ENCODE measurements around the gene ARAP1. TPM values are rescaled to one million over a fixed set of nuclear protein-coding genes. Genes with fewer than 3 reads are reported as not detected.

ARAP1 gene
- total RNA-seq, 1 experiment from 2014 or later: 151 TPM

DNA sequence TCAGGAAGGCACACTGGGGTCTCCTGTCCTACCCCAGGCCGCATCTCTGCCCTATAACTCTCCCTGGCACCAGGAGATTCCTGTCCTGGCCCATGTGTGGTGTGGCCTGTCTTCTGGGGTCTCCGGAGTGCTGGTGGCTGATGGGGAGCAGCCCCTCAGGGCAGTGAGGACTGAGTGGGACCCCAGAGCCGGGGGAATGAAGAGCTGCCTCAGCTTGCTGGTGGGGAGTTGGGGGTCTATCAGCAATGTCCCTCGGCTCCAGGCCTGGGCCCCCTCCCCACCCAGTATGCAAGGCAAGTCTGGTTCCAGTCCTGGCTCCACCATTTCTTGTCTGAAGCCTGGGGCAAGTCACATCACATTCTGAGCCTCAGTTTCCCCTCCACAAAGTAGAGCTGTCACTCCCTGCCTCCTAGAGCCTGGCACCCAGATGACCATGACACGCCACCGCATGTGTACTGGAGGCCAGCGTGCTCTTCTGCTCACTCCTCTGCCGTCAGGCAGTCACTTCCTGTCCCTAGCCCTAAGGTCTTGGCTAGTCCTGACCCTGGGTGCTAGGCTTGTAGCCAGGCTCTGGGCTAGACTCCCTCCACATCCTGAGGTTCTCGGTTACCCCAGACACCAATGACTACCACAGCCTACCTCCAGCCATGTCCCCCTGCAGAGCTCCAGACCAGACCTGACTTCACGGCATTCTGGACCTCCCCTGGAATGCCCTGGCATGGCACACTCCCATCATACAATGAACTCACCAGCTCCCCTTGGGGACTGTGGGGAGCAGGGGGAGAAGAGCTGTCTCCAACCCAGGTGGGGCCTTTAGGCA, 12.8 kb downstream of the ARAP1 start:
- peaks cover 88% of the 10 kb centered on the region for H3K4me1 ChIP-seq (replicated peaks; ENCODE audit: insufficient read depth)
- no peak overlapping the region for H3K4me3 ChIP-seq
- no peak for DNase-seq
- no TSS peak for BruUV-seq (replicated peaks)
- peaks cover 73% of the 10 kb centered on the region for H3K79me2 ChIP-seq (ENCODE audit: low read depth)
- H3K36me3 ChIP-seq (ENCODE audit: low read depth): no peaks in the 10 kb centered on the region
- H3K4me2 ChIP-seq: no peak overlapping the region
- H4K20me1 ChIP-seq (ENCODE audit: insufficient read depth): no peaks in the 10 kb centered on the region
- H3K27me3 ChIP-seq (ENCODE audit: insufficient read depth, low read depth): no peaks in the 10 kb centered on the region
- POLR2A ChIA-PET (ENCODE audit: unreplicated experiment): no interaction called here
- no peaks in the 10 kb centered on the region for H3K9me2 ChIP-seq (ENCODE audit: insufficient read depth)
- intact Hi-C loops (cut with micrococcal nuclease; ENCODE audit: unreplicated experiment): no loop called here
- TF ChIP-seq, protein P1, sequence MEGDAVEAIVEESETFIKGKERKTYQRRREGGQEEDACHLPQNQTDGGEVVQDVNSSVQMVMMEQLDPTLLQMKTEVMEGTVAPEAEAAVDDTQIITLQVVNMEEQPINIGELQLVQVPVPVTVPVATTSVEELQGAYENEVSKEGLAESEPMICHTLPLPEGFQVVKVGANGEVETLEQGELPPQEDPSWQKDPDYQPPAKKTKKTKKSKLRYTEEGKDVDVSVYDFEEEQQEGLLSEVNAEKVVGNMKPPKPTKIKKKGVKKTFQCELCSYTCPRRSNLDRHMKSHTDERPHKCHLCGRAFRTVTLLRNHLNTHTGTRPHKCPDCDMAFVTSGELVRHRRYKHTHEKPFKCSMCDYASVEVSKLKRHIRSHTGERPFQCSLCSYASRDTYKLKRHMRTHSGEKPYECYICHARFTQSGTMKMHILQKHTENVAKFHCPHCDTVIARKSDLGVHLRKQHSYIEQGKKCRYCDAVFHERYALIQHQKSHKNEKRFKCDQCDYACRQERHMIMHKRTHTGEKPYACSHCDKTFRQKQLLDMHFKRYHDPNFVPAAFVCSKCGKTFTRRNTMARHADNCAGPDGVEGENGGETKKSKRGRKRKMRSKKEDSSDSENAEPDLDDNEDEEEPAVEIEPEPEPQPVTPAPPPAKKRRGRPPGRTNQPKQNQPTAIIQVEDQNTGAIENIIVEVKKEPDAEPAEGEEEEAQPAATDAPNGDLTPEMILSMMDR (conservative IDR thresholded peaks at IDR 0.05): no peak
- no peak for TF ChIP-seq EZH2 (IDR thresholded peaks at IDR 0.05; ENCODE audit: low read depth)
- H3K9me3 ChIP-seq (ENCODE audit: insufficient read depth, low read depth): no peaks in the 10 kb centered on the region
- peaks cover 65% of the 10 kb centered on the region for H3F3A ChIP-seq (ENCODE audit: insufficient read depth, low read depth)
- H2AFZ ChIP-seq: no peak overlapping the region
- CTCF ChIA-PET: no interaction called here
- H3K27ac ChIP-seq: no peak overlapping the region

DNA sequence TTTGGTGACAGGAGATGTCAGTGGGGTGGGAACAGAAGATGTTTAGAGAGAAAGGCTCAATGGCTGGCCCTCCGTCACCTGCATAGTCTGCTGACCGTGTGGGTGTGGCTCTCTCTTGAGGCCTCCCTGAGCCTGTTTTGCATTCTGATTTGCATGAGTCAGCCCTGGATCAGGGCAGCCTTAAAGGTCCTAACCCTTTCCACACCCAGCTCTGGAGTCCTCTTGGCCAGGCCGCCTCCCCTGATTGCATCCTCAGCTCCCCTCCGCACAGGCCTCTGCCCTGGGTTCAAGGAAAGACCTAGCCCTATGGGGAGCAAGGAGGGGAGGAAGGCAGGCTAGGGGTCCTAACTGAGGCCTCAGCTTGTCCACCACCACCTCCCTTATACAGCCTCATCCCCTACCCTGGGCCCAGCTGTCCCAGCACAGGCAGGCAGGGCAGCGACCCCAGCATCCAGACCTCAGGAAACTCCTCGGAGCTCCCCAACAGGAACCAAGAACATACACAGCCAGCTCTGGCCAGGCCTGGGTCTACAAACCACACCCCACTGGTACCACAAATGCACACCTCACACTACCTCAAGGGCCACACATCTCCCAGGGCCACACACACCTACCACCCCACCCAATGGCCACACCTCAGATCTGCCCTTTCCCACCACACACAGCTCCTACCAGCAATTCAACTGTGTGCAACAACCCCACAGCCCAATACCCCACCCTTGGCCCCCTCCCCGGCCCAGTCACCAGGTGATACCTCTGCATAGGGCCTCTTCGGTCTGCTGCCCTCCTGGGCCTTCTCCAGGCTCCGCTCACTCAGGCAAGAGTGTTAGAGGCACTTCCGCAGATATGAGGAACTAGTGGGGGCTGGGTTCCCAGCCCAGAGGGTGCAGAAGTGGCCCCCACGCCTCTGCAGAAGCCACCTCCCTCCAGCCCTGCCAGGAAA, 13.7 kb downstream of the ARAP1 start:
- H3K4me1 ChIP-seq (replicated peaks; ENCODE audit: insufficient read depth): peaks cover 86% of the 10 kb centered on the region
- no peaks in the 10 kb centered on the region for H4K20me1 ChIP-seq (ENCODE audit: insufficient read depth)
- H2AFZ ChIP-seq: no peak overlapping the region
- CTCF ChIA-PET: no interaction called here
- DNase-seq: peak; percentile 37 to 54
- BruUV-seq (replicated peaks): no TSS peak
- H3K79me2 ChIP-seq (ENCODE audit: low read depth): peaks cover 68% of the 10 kb centered on the region
- no peak overlapping the region for H3K4me3 ChIP-seq
- H3K9me2 ChIP-seq (ENCODE audit: insufficient read depth): no peaks in the 10 kb centered on the region
- peaks cover 65% of the 10 kb centered on the region for H3F3A ChIP-seq (ENCODE audit: insufficient read depth, low read depth)
- TF ChIP-seq, protein P1 (conservative IDR thresholded peaks at IDR 0.05): no peak
- TF ChIP-seq EZH2 (IDR thresholded peaks at IDR 0.05; ENCODE audit: low read depth): no peak
- no peaks in the 10 kb centered on the region for H3K36me3 ChIP-seq (ENCODE audit: low read depth)
- H3K27ac ChIP-seq: peak overlapping the region; percentile 91; the same call in 1 of the 2 replicates
- no peak overlapping the region for H3K4me2 ChIP-seq
- POLR2A ChIA-PET (ENCODE audit: unreplicated experiment): no interaction called here
- no peaks in the 10 kb centered on the region for H3K9me3 ChIP-seq (ENCODE audit: insufficient read depth, low read depth)
- H3K27me3 ChIP-seq (ENCODE audit: insufficient read depth, low read depth): no peaks in the 10 kb centered on the region
- intact Hi-C loops (cut with micrococcal nuclease; ENCODE audit: unreplicated experiment): no loop called here

DNA sequence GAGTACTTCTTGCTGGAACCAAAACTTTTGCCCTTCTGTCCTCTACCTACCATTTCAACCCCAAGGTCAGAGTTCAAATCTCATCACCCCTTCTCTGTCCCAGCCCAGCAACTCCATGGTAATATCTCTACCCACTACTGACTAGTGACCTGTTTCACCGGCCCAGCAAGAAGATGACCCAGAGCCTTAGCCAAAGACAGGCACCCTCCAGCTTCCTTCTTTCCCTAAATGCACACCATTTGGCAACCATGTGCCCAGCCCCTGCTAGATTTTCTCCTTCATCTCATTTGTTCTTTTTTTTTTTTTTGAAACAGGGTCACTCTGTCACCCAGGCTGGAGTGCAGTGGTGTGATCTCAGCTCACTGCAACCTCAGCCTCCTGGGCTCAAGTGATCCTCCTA, 14.9 kb downstream of the ARAP1 start:
- no peaks in the 10 kb centered on the region for H3K36me3 ChIP-seq (ENCODE audit: low read depth)
- H3F3A ChIP-seq (ENCODE audit: insufficient read depth, low read depth): peaks cover 57% of the 10 kb centered on the region
- BruUV-seq (replicated peaks): no TSS peak
- H3K4me2 ChIP-seq: peak overlapping the region; percentile 63
- H3K9me2 ChIP-seq (ENCODE audit: insufficient read depth): no peaks in the 10 kb centered on the region
- no peak overlapping the region for H3K4me3 ChIP-seq
- TF ChIP-seq, protein P1 (conservative IDR thresholded peaks at IDR 0.05): no peak
- TF ChIP-seq EZH2 (IDR thresholded peaks at IDR 0.05; ENCODE audit: low read depth): no peak
- intact Hi-C loops (cut with micrococcal nuclease; ENCODE audit: unreplicated experiment): no loop called here
- peak overlapping the region; percentile 91 for H3K27ac ChIP-seq
- H3K79me2 ChIP-seq (ENCODE audit: low read depth): peaks cover 70% of the 10 kb centered on the region
- H4K20me1 ChIP-seq (ENCODE audit: insufficient read depth): no peaks in the 10 kb centered on the region
- peaks cover 75% of the 10 kb centered on the region for H3K4me1 ChIP-seq (replicated peaks; ENCODE audit: insufficient read depth)
- ChIA-PET CTCF (interaction anchor here (0.6 to 0.7 kb wide), 2 partner anchors 569 to 598 kb away, joined by 3 to 4 read pairs; no protein-coding TSS in a partner anchor), POLR2A (ENCODE audit: unreplicated experiment) (no interaction called here)
- H2AFZ ChIP-seq: no peak overlapping the region
- H3K9me3 ChIP-seq (ENCODE audit: insufficient read depth, low read depth): no peaks in the 10 kb centered on the region
- DNase-seq: no peak
- no peaks in the 10 kb centered on the region for H3K27me3 ChIP-seq (ENCODE audit: insufficient read depth, low read depth)
